H9 (cell line): ENCODE results near the gene RAB3C. TPM values are rescaled to one million over a fixed set of nuclear protein-coding genes. Genes with fewer than 3 reads are reported as not detected.

Experiments
- DNase-seq: peaks from one replicate; pipeline ENCODE4 v3.0.0-alpha.2; 2017
- H2AFZ ChIP-seq: one replicate; pipeline ENCODE4 v1.6.1; 2013; ENCODE audit warnings: mild to moderate bottlenecking, low read length, control low read depth, moderate library complexity
- H2AK5ac ChIP-seq: 2 replicates; pipeline ENCODE4 v1.6.1; 2013; ENCODE audit warnings: low read length, control low read depth, mixed read lengths; ENCODE audit not compliant: insufficient read length
- H2BK120ac ChIP-seq: one replicate; pipeline ENCODE4 v1.6.1; 2013; ENCODE audit warnings: low read depth, mild to moderate bottlenecking, low read length, control low read depth, inconsistent platforms; ENCODE audit not compliant: poor library complexity, severe bottlenecking
- H2BK12ac ChIP-seq: 2 replicates; pipeline ENCODE4 v1.6.1; 2013; ENCODE audit warnings: low read length, control low read depth, mixed read lengths, low read depth; ENCODE audit not compliant: insufficient read length
- H2BK15ac ChIP-seq: 2 replicates; pipeline ENCODE4 v1.6.1; 2013; ENCODE audit warnings: low read depth, low read length, control low read depth
- H2BK20ac ChIP-seq: one replicate; pipeline ENCODE4 v1.6.1; 2013; ENCODE audit warnings: low read depth, mild to moderate bottlenecking, low read length, control low read depth, inconsistent platforms; ENCODE audit not compliant: poor library complexity, severe bottlenecking
- H2BK5ac ChIP-seq: 2 replicates; pipeline ENCODE4 v1.6.1; 2013; ENCODE audit warnings: low read length, control low read depth, mixed read lengths; ENCODE audit not compliant: insufficient read length
- H3K14ac ChIP-seq: 2 replicates; pipeline ENCODE4 v1.6.1; 2013; ENCODE audit warnings: low read length, control low read depth; ENCODE audit not compliant: insufficient read depth
- H3K18ac ChIP-seq: 2 replicates; pipeline ENCODE4 v1.6.1; 2013; ENCODE audit warnings: low read depth, mild to moderate bottlenecking, mixed read lengths, low read length, control low read depth; ENCODE audit not compliant: insufficient read length
- H3K23ac ChIP-seq: 2 replicates; pipeline ENCODE4 v1.6.1; 2013; ENCODE audit warnings: low read length, control low read depth, mixed read lengths, low read depth; ENCODE audit not compliant: insufficient read length
- H3K23me2 ChIP-seq: 2 replicates; pipeline ENCODE4 v1.6.1; 2013; ENCODE audit warnings: low read depth, mild to moderate bottlenecking, mixed read lengths, low read length, control low read depth; ENCODE audit not compliant: insufficient read length, poor library complexity, severe bottlenecking
- H3K27ac ChIP-seq: 2 replicates; pipeline ENCODE4 v1.5.1; 2013; ENCODE audit warnings: low read length, control low read depth, mixed read lengths, low read depth; ENCODE audit not compliant: insufficient read length
- H3K27me3 ChIP-seq: 2 replicates; pipeline ENCODE4 v1.6.1; 2013; ENCODE audit warnings: low read length, control low read depth, inconsistent platforms; ENCODE audit not compliant: insufficient read depth
- H3K4ac ChIP-seq: 2 replicates; pipeline ENCODE4 v1.6.1; 2013; ENCODE audit warnings: low read depth, mild to moderate bottlenecking, control low read depth, inconsistent platforms, low read length, moderate library complexity
- H3K4me1 ChIP-seq: 2 replicates; pipeline ENCODE4 v1.6.1; 2013; ENCODE audit warnings: low read length, control low read depth, inconsistent platforms; ENCODE audit not compliant: insufficient read depth
- H3K4me2 ChIP-seq: 2 replicates; pipeline ENCODE4 v1.6.1; 2013; ENCODE audit warnings: low read length, control low read depth, mixed read lengths; ENCODE audit not compliant: insufficient read length, insufficient read depth
- H3K56ac ChIP-seq: 2 replicates; pipeline ENCODE4 v1.6.1; 2013; ENCODE audit warnings: low read depth, mild to moderate bottlenecking, mixed read lengths, low read length, control low read depth; ENCODE audit not compliant: insufficient read length
- H3K79me1 ChIP-seq: 2 replicates; pipeline ENCODE4 v1.6.1; 2013; ENCODE audit warnings: low read depth, mild to moderate bottlenecking, moderate library complexity, low read length, control low read depth, inconsistent platforms; ENCODE audit not compliant: insufficient read depth, poor library complexity, severe bottlenecking
- H3K79me2 ChIP-seq: 2 replicates; pipeline ENCODE4 v1.6.1; 2013; ENCODE audit warnings: low read length, control low read depth, inconsistent platforms; ENCODE audit not compliant: insufficient read depth
- H3K9ac ChIP-seq: 2 replicates; pipeline ENCODE4 v1.6.1; 2013; ENCODE audit warnings: low read length, control low read depth, mixed read lengths; ENCODE audit not compliant: insufficient read length; ENCODE audit errors: extremely low read depth
- H3K9me3 ChIP-seq: one replicate; pipeline ENCODE4 v1.6.1; 2013; ENCODE audit warnings: low read depth, low read length, inconsistent platforms; ENCODE audit not compliant: control insufficient read depth
- H3T11ph ChIP-seq: one replicate; pipeline ENCODE4 v1.6.1; 2013; ENCODE audit warnings: mild to moderate bottlenecking, low read length, control low read depth, inconsistent platforms
- H4K20me1 ChIP-seq: one replicate; pipeline ENCODE4 v1.6.1; 2013; ENCODE audit not compliant: control insufficient read depth, insufficient read length, insufficient read depth
- H4K5ac ChIP-seq: 2 replicates; pipeline ENCODE4 v1.6.1; 2013; ENCODE audit warnings: low read depth, mild to moderate bottlenecking, mixed read lengths, low read length, control low read depth; ENCODE audit not compliant: insufficient read length
- H4K8ac ChIP-seq: replicated peaks from 2 replicates; pipeline ENCODE4 v1.6.1; 2013; ENCODE audit warnings: low read length, control low read depth, mixed read lengths, low read depth; ENCODE audit not compliant: insufficient read length
- H4K91ac ChIP-seq: 2 replicates; pipeline ENCODE4 v1.6.1; 2013; ENCODE audit warnings: low read depth, mild to moderate bottlenecking, moderate library complexity, mixed read lengths, low read length, control low read depth; ENCODE audit not compliant: insufficient read length
- H3K27ac Mint-ChIP-seq, 3 experiments: 2 replicates in 2 of 3; 3 replicates in 1 of 3; pipeline ENCODE4 v1.8.0; 2020 to 2021; ENCODE audit warnings: mixed read lengths in 3 of 3, mild to moderate bottlenecking in 1 of 3, moderate library complexity in 1 of 3
- H3K27me3 Mint-ChIP-seq: 2 replicates; pipeline ENCODE4 v1.8.0; 2021; ENCODE audit warnings: low read depth, mild to moderate bottlenecking, moderate library complexity, mixed read lengths
- H3K36me3 Mint-ChIP-seq, 3 experiments: 2 replicates in 2 of 3; 3 replicates in 1 of 3; pipeline ENCODE4 v1.8.0; 2020 to 2021; ENCODE audit warnings: low read depth in 3 of 3, mixed read lengths in 3 of 3; ENCODE audit not compliant: insufficient read depth in 1 of 3
- H3K4me1 Mint-ChIP-seq, 2 experiments: 2 replicates each; pipeline ENCODE4 v1.8.0; 2020; ENCODE audit warnings: mixed read lengths in 2 of 2
- H3K4me3 Mint-ChIP-seq, 2 experiments: 2 replicates in 1 of 2; 3 replicates in 1 of 2; pipeline ENCODE4 v1.8.0; 2020 to 2021; ENCODE audit warnings: mild to moderate bottlenecking in 2 of 2, mixed read lengths in 2 of 2, moderate library complexity in 1 of 2
- H3K9me3 Mint-ChIP-seq, 2 experiments: 2 replicates in 1 of 2; 3 replicates in 1 of 2; pipeline ENCODE4 v1.8.0; 2020; ENCODE audit warnings: mild to moderate bottlenecking in 2 of 2, mixed read lengths in 2 of 2, moderate library complexity in 1 of 2
- CTCF ChIP-seq: fragments of 200-600 bp; sonication (generic); conservative IDR thresholded peaks from 3 replicates; pipeline ENCODE4 v1.8.0; 2021; ENCODE audit warnings: antibody characterized with exemption, mild to moderate bottlenecking
- whole genome bisulfite sequencing: extraction: QIAGEN DNeasy Blood & Tissue Kit; methylation state at CpG from one replicate; pipeline ENCODE4 v1.1.7; 2013; ENCODE audit warnings: missing lambda C conversion rate, low lambda C conversion rate, mixed read lengths; ENCODE audit not compliant: insufficient read length; ENCODE audit errors: extremely low coverage; 5-methylcytosine and 5-hydroxymethylcytosine counted together
- total RNA-seq: library from RNA; stranded (reverse); gene quantifications from 2 replicates; pipeline ENCODE4 v1.2.1, GENCODE V29; 2021

Gene RAB3C
- total RNA-seq, 1 experiment from 2014 or later: 16.3 TPM

DNA sequence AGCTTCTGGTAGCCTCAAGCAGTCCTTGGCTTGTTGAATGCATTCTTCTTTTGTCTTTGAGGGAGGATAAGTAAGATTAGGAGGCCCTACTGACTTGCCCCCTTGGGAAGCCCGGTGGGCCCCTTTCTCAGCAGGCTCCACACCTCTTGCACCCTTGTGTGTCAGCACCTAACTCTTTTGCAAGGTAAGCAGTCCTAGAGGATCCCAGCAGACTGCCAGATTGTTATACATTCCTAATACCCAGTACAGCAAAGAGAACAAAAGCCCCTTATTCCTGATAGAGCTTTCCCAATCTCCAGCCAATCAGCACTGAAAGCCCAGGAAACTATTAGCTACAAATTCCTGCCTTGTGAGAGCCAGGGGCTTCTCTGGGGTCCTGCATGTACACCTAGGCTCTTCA is 152.8 kb downstream of the RAB3C start:
- no peak overlapping the region for H3K14ac ChIP-seq
- H3K18ac ChIP-seq: no peak overlapping the region
- no peak overlapping the region for H4K91ac ChIP-seq
- no peak overlapping the region for H2BK12ac ChIP-seq
- Mint-ChIP-seq H3K27me3 (no peaks in the 10 kb centered on the region), H3K36me3 (no peaks in the 10 kb centered on the region; a peak in 1 of 7 replicates), H3K4me1 (peaks cover 12 to 23% of the 10 kb centered on the region in 2 experiments), H3K9me3 (no peaks in the 10 kb centered on the region), H3K4me3 (no peak overlapping the region), H3K27ac (peak overlapping the region in 2 of 3 experiments; percentile 19 to 57; a peak in 1 of 7 replicates)
- H3K56ac ChIP-seq: no peak overlapping the region
- H3K4me2 ChIP-seq: no peak overlapping the region
- no peak overlapping the region for H2BK15ac ChIP-seq
- no peak for TF ChIP-seq CTCF
- H3K4me1 ChIP-seq: no peaks in the 10 kb centered on the region
- no peaks in the 10 kb centered on the region for H3K27me3 ChIP-seq
- H3K9me3 ChIP-seq: no peaks in the 10 kb centered on the region
- no CpG with 5 or more reads among the region's 1 CpG for WGBS
- no peaks in the 10 kb centered on the region for H3K79me2 ChIP-seq
- H2BK120ac ChIP-seq: no peak overlapping the region
- no peak for DNase-seq
- H2AFZ ChIP-seq: no peak overlapping the region
- no peak overlapping the region for H2BK20ac ChIP-seq
- no peak overlapping the region for H3K27ac ChIP-seq
- no peaks in the 10 kb centered on the region for H4K20me1 ChIP-seq
- H3K9ac ChIP-seq: no peak overlapping the region
- H3K4ac ChIP-seq: no peak overlapping the region
- no peak overlapping the region for H2AK5ac ChIP-seq
- no peak overlapping the region for H2BK5ac ChIP-seq
- H4K5ac ChIP-seq: no peak overlapping the region
- H3K23ac ChIP-seq: no peak overlapping the region
- H3K23me2 ChIP-seq: no peaks in the 10 kb centered on the region
- no peaks in the 10 kb centered on the region for H3K79me1 ChIP-seq
- no peak overlapping the region for H4K8ac ChIP-seq
- no peak overlapping the region for H3T11ph ChIP-seq
